Measurements from ENCODE around the gene TGFA. TPM values are rescaled to one million over a fixed set of nuclear protein-coding genes. Genes with fewer than 3 reads are reported as not detected.

The TGFA gene
- total RNA-seq, 2 donors from 2014 or later: 13.5 to 18.5 TPM

DNA sequence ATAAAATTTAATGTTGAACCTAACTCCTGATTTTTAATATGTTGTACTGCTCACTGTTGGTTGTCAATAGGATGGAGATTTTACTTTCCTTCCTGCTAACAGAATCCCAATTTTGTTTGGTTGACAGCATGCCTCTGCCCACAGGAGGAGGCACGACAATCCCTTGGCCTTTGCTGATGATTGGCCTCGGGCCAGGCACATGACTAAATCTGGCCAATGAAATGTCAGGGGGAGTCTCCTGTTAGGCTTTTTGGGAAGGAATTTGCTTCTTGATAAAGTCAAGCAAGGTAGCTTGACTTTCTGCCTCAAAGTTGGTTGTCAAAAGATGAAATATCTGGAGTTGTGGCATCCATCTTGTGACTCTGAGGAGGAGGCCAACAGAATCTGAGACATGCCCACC lies 6.8 kb upstream of the TGFA start:
- 55 to 95% methylated on average over 2 of the region's 2 CpGs for WGBS, 2 donors
- H3K27me3 ChIP-seq: no peaks in the 10 kb centered on the region
- H3K36me3 ChIP-seq (replicated peaks in 1 of 2; ENCODE audit: insufficient read depth in 1 of 2, low read depth in 2 of 2): no peaks in the 10 kb centered on the region
- TF ChIP-seq, protein P1, sequence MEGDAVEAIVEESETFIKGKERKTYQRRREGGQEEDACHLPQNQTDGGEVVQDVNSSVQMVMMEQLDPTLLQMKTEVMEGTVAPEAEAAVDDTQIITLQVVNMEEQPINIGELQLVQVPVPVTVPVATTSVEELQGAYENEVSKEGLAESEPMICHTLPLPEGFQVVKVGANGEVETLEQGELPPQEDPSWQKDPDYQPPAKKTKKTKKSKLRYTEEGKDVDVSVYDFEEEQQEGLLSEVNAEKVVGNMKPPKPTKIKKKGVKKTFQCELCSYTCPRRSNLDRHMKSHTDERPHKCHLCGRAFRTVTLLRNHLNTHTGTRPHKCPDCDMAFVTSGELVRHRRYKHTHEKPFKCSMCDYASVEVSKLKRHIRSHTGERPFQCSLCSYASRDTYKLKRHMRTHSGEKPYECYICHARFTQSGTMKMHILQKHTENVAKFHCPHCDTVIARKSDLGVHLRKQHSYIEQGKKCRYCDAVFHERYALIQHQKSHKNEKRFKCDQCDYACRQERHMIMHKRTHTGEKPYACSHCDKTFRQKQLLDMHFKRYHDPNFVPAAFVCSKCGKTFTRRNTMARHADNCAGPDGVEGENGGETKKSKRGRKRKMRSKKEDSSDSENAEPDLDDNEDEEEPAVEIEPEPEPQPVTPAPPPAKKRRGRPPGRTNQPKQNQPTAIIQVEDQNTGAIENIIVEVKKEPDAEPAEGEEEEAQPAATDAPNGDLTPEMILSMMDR (IDR thresholded peaks at IDR 0.05): no peak
- intact Hi-C loops (cut with DNase I): no loop called here
- peak overlapping the region in 1 of 4 donors; percentile 5 for H3K27ac ChIP-seq
- H3K4me3 ChIP-seq: no peak overlapping the region
- no peaks in the 10 kb centered on the region for H3K9me3 ChIP-seq
- ATAC-seq: no peak
- DNase-seq: no peak
- peaks cover 22% of the 10 kb centered on the region for H3K4me1 ChIP-seq

GRCh38 chr2:70560040-70560439 lies 6.4 kb upstream of the TGFA start:
- Histone ChIP-seq H3K4me1 (peaks cover 22% of the 10 kb centered on the region), H3K27me3 (no peaks in the 10 kb centered on the region), H3K9me3 (no peaks in the 10 kb centered on the region), H3K36me3 (replicated peaks in 1 of 2; ENCODE audit: insufficient read depth in 1 of 2, low read depth in 2 of 2) (no peaks in the 10 kb centered on the region), H3K4me3 (no peak overlapping the region), H3K27ac (peak overlapping the region in 1 of 4 donors; percentile 5)
- TF ChIP-seq POLR2A (IDR thresholded peaks at IDR 0.05): no peak
- TF ChIP-seq, protein P1 (IDR thresholded peaks at IDR 0.05): no peak
- WGBS, 2 donors: 35% methylated on average over 2 of the region's 2 CpGs
- DNase-seq: no peak
- intact Hi-C loops (cut with DNase I): no loop called here
- no peak for ATAC-seq

DNA sequence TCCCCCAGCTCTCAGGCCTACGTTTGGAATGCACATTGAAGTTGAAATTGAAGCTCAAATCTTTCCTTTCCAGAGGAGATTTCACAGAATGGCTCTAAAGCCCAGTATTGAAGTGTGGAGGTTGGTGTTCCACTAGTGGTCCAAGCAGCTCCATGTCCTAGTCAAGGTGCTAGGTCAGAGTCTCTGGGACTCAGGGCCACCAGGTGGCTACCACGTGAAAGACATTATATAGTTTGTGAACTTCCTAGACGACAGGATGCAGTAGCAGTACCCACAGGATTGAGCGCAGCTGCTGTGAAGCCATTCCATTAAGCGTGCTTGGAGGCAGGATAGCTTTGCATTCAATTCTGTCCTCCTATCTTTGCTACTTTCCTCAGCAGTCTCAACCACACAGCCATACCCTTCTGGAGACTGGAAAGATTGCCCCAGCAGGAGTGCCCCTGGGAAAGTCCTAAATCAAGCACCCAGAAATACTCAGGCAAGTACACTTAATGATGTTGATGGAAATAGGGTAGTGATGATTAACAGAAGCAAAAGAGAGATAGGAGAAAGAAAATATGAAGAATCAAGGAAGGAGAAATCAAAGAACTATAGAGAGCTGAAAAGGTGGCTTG lies 4.7 kb upstream of the TGFA start:
- intact Hi-C loops (cut with DNase I): no loop called here
- DNase-seq (no peak), ATAC-seq (no peak)
- Histone ChIP-seq H3K27me3 (no peaks in the 10 kb centered on the region), H3K4me1 (peaks cover 28% of the 10 kb centered on the region), H3K9me3 (no peaks in the 10 kb centered on the region), H3K27ac (peak overlapping the region in 1 of 4 donors; percentile 76), H3K4me3 (no peak overlapping the region), H3K36me3 (replicated peaks in 1 of 2; ENCODE audit: insufficient read depth in 1 of 2, low read depth in 2 of 2) (no peaks in the 10 kb centered on the region)
- TF ChIP-seq POLR2A (IDR thresholded peaks at IDR 0.05): no peak
- TF ChIP-seq, protein P1 (IDR thresholded peaks at IDR 0.05): no peak
- WGBS, 2 donors: 54 to 75% methylated on average over 4 to 5 of the region's 5 CpGs

GRCh38 chr2:70557171-70557838 lies 3.7 kb upstream of the TGFA start:
- no peaks in the 10 kb centered on the region for H3K27me3 ChIP-seq
- peak; percentile 39 for ATAC-seq

More at GRCh38 chr2:70557171-70557838, 3.7 kb upstream of the TGFA start:
- TF ChIP-seq POLR2A (IDR thresholded peaks at IDR 0.05): peak in 2 of 3 donors; percentile 33 to 43
- TF ChIP-seq, protein P1 (IDR thresholded peaks at IDR 0.05): no peak
- no peaks in the 10 kb centered on the region for H3K9me3 ChIP-seq
- H3K36me3 ChIP-seq (replicated peaks in 1 of 2; ENCODE audit: insufficient read depth in 1 of 2, low read depth in 2 of 2): no peaks in the 10 kb centered on the region
- peak overlapping the region in 3 of 4 donors; percentile 51 to 76 (median 67) for H3K27ac ChIP-seq
- intact Hi-C loops (cut with DNase I): no loop called here
- 15 to 21% methylated on average over 6 of the region's 6 CpGs for WGBS, 2 donors
- DNase-seq: peak; percentile 57 to 78 (median 72)
- no peak overlapping the region for H3K4me3 ChIP-seq
- peaks cover 32% of the 10 kb centered on the region for H3K4me1 ChIP-seq

All from body of pancreas (tissue), 4 donors.